ENCODE measurements around the gene BIRC7. TPM values are rescaled to one million over a fixed set of nuclear protein-coding genes. Genes with fewer than 3 reads are reported as not detected.
"Not testable (repeated sequence)": the region's sequence is repeated elsewhere in the genome, so short reads cannot be mapped to it uniquely, and the experiment has no call there.

Gene BIRC7
- total RNA-seq, 1 donor from 2014 or later = not detected

DNA sequence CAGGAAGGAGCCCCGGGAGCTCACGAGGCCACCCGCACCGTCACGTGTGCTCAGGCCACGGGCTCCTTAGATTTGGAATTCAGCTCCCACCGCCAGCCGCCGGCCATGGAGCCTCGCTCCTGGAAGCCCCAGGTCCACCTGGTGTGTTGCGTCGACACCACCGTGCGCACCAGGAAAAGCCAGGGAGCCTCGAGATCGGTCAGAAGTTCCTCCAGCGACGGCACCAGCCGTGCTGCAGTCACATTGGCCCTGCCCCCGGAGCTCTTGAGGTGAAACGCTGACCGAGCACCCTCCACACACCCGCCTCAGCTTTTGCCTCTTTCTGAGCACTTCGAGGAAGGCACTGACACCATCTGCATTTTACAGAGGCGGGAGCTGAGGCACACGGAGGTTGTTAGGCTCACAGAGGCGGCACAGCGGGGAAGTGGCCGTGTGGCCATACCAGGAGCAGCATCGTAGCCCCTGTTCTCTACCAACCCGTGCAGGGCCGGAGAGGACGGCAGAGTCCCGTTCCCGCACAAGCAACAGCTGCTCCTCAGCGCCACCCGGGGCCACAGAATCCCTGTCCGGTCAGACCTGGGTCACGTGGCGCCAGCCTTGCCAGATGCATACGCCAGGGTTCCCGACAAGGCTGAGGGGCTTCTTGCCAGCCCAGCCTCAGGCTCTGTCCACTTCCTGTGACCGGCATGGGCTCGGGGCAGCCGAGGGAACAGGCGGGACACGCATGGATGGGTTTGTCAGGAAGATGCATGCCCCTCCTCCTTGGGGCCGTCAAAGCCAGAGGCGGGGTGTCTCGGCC lies 11.0 kb downstream of the BIRC7 start:
- peak in 1 of 2 donors; percentile 5 for DNase-seq (ENCODE audit: low read depth in 2 of 2)

DNA sequence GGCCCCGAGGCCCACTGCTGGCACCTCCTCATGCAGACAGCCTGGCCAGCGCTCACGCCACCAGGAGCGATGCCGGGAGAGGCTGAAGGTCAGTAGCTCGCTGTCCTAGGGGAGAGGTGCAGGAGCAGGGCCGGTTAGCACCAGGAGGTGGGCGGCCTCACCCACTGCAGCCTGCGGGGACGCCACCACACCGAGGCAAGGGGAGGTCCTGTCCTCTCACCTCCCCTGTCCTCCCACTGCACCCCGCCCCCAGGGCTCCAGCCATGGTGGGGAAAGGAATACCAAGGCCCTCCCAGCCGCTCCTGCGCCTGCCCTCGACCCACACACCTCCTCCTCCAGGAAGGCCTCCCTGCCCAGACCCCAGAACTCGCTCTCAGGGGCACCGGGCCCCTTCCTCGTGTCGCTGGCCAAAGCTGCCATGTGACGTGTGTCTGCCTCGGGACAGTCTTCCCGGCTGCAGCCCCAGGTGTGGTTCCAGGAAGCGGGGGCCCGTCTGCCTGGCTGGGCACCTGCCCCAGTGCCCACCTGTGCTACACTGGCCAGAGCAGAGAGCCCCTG lies 12.0 kb downstream of the BIRC7 start:
- no peak for DNase-seq (ENCODE audit: low read depth in 2 of 2)

DNA sequence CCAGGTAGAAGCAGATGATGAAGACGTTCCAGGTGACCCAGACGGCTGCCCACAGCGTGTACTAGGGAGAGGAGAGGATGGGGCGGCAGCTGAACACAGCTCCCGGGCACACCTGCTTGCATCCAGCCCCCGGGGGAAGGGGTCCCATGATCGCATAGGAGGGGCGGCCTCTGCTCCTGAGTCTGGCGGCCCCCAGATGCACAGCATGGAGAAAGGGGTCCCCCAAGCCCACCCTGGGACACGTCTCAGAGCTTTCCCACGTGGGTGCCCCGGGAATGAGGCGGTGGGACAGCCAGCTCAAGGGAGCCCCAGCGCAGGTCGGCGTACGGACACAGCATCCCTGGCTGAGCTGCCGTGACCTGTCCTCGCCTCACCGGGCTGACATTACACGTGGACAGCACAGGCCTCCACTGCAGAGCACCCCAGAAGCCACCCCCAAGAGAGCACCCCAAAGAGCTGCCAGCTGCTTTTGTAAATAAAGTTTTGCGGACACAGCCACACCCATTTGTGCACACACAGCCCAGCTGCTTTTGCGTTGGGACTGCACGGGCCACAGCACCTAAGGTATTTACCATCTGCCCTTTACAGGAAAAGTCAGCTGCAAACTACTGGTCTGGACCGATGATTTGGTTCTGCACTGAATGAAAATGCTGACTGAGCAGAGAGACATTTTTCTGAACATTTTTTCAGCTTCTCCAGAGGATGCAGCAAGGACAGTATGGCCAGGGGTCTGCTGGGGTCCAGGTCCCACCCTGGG lies 13.3 kb downstream of the BIRC7 start:
- no peak for DNase-seq (ENCODE audit: low read depth in 2 of 2)

DNA sequence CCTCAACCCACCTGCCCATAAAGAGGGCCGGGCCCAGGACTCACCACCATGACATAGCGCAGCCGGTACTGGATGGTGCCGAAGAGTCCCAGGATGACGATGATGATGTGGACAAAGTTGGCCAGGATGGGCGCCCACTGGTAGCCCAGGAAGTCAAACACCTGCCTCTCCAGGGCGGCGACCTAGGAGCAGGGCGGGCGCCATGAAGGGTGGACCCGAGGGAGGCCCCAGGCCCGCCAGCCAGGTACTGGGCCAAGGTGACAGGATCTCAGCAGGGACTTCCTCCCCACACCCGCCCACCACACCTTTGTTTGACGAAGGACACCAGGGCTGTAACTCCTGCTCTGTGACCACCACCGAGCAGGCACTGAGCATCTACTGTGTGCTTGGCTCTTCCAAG lies 14.2 kb downstream of the BIRC7 start:
- no peak for DNase-seq (ENCODE audit: low read depth in 2 of 2)

DNA sequence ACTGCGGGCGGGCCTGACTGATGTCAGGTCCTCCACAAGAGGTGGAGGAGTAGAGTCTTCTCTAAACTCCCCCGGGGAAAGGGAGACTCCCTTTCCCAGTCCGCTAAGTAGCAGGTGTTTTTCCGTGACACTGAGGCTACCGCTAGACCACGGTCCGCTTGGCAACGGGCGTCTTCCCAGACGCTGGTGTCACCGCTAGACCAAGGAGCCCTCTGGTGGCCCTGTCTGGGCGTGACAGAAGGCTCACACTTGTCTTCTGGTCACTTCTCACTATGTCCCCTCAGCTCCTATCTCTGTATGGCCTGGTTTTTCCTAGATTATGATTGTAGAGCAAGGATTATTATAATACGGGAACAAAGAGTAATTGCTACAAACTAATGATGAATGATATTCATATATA lies 15.6 kb downstream of the BIRC7 start:
- not testable (repeated sequence) for DNase-seq (ENCODE audit: low read depth in 2 of 2)

DNA sequence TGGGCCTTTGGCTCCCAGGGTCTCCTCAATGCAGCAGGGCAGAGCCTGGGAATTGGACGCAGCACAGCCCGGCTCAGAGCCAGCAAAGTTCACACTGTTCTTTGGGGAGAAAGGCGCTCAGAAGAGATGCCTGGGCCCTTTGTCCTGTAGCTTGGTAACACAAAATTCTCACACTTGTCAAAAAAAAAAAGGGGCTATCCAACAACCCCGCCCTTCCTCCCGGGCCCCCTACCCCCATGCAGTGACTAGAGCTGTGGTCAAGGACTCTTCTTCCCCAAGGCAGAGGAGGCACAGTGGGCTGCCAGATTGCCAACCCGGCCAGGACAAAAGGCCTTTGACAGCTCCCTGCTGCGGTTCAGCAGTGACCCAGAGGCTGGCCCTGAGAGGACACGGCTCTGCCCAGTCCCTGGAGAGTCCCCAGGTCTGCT lies 16.6 kb downstream of the BIRC7 start:
- no peak for DNase-seq (ENCODE audit: low read depth in 2 of 2)

DNA sequence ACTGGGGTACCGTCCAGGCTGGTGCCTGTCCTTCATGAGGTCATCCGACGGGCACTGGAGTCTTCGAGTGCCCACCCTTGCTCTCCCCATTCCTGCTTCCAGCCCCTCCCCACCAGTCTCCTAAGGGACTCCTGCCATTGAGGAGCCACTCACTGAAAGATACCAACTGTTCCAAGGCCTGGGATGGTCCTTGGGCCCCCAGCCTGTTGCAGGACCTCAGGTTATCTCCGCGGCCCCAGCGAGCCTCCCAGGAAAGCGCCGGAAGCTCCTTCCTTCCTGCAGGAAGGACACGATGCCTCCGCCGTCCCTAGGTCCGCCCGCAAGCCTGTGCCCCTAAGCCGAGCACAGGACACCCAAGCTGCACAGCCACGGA lies 17.3 kb downstream of the BIRC7 start:
- no peak for DNase-seq (ENCODE audit: low read depth in 2 of 2)

DNA sequence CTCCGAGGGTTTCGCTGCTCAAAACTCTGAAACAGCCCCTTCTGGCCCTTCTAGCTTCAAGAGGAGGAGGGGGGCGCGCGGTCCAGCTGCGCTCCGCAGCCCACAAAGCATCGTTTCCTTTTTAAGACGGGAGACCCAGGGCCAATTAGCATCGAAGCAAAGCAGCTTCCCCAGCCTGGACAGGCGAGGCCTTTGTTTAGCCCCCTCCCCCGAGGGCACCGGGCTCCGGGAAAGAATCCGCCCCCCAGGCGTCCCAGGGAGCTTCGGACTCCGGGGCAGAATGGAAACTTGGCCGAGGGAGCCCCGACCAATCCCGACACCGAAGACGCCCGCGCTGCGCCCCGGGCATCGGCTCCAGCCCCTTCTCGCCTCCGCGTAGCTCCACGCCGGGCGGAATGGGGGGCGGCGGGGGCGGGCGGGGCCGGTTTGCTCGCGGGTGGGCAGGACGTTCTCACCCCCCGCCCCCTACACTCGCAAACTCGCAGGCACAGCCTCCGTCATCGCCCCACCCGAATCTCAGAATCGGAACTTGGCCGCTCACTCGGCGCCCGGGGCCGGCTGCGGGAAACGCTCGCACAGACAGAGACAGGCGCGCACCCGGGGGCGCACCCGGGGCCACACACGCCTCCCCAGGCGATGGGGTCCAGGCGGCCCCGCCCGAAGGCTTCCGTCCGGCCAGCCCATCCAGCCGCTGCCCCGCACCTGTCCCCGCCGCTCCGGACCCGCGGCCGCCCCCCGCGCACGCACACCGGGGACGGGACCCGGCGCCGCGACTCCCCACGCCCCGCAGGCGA lies 17.9 kb downstream of the BIRC7 start:
- no peak for DNase-seq (ENCODE audit: low read depth in 2 of 2)

DNA sequence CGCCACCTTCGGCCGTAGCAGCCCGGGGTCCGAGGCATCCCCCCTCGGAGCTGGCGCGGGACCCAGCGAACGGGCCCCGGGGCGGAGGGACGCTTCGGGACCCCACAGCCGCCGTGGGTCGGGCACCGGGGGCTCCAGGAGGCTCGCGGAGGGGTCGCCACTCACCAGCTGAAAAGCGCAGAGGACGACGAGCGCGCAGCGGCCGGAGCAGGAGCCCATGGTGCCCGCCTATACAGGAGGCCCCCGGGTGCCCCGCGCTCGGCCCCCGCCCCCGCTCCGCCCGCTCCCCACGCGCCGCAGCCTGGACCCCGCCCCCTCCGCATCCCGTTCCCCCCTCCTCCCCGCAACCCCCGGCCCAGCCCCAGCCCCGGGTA lies 18.5 kb downstream of the BIRC7 start, which contains the start of gene NKAIN4:
NKAIN4 (minus strand) TSS at position 232 of the 374 bp plus-strand sequence; CDS start at position 219, 13 bp downstream.
- DNase-seq (ENCODE audit: low read depth in 2 of 2) = no peak

DNA sequence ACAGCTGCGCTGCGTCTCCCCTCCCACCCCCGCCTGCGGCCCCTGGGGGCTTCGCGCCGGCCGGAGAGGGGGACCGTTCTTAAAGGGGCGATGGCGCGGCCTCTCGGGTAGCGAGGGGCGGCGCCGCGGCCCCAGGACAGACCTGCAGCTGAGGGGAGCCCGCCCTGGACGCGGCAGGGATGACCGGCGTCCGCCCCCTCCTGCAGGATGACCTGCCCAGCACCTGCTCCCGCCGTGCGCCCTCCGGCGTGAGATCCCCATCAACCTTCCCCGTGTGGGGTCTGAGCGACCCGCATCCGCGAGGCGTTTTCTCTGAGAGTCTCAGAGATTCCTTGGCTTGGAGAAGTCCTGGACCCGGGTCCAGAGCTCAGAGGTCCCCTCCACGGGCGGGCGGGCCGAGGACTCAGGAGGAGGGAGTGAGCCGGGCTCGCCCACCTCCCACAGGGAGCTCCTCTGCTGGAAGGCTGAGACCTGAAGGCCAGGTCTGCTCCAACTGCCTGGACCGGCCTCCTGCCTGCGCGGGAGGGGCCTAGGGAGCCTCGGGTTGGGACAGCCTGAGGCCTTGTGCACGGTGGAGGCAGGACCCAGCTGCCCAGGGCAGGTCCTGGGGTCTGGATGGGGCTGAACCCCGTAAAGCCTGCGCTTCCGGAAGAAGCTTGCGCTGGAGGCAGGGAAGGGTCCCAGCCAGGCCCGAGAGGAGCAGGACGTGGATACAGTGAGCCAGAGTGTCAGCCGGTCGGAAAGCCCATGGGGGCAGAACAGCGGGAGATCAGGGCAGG lies 19.1 kb downstream of the BIRC7 start:
- DNase-seq (ENCODE audit: low read depth in 2 of 2) = no peak

DNA sequence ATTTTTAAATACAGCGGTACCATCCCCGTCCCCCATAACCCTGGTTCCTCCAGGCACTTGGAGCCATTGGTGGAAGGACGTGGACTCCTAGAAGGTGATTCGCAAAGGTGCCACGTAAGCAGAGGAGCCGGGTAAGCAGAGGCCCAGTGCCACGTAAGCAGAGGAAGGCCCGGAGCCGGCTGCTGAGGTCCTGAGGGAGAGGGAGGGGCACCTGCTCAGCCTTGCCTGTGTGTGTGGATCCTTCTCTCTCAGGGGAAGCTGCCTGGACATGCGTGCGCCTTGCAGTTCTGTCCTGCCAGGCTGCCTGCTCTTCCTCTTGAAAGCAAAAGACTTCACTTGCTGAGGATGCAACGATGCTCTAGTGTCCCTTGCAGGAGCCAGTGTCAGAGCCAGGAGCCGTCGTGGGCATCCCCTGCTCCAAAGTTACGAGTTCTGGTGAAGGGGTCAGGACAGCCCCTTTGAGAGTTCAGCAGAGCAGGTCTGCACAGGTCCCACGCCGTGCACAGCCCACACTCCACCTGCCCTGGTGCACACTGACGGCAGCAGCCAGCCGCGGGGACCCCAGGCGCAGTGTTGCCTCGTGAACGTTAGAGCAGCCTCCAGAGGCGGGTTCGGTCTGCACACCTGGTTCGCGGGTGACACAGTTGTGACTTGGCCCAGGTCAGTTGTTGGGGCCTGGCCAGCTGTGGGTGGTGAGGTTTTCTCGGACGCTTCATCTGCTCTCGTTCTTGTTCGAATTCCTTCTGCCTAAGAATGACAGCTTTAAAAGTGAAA lies 20.4 kb downstream of the BIRC7 start:
- no peak for DNase-seq (ENCODE audit: low read depth in 2 of 2)

DNA sequence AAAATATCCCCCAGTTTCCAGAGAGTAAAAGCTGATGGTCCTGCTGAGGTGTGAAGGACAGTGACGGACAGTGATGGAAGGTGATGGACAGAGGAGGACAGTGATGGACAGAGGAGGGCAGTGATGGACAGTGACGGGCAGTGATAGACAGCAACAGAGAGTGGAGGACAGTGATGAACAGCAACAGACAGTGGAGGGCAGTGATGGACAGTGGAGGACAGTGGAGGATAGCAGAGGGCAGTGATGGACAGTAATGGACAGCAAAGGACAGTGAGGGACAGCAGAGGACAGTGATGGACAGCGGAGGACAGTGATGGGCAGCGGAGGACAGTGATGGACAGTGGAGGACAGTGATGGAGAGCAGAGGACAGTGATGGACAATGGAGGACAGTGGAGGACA lies 21.2 kb downstream of the BIRC7 start:
- DNase-seq (ENCODE audit: low read depth in 2 of 2) = no peak

DNA sequence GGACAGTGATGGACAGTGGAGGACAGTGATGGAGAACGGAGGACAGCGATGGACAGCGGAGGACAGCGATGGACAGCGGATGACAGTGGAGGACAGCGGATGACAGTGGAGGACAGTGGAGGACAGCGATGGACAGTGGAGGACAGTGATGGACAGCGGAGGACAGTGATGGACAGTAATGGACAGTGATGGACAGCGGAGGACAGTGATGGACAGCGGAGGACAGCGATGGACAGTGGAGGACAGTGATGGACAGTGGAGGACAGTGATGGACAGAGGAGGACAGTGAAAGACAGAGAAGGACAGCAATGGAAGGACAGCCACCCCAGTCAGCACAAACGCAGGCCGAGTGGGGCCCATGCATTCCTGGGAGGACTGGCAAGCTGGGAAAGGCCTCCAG lies 21.9 kb downstream of the BIRC7 start:
- no peak for DNase-seq (ENCODE audit: low read depth in 2 of 2)

DNA sequence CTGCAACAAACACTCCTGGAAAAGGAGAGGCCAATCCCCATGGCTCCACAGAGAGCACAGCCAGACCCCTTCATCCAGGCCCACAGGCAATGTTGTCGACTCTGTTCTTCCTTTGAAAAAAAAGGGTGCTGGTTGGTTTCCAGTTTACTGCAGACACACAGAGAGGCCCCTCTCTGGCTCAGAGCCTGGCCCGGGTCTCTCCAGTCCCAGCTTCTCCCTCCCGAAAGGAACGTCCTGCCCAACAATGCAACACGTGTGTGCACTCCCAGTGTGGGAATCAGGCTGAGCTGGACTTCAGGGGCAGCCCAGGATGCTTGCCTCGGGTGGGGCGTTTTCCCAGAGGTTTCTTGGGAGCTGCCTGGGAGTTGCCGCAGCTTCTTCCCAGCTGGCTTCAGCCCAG lies 23.1 kb downstream of the BIRC7 start:
- no peak for DNase-seq (ENCODE audit: low read depth in 2 of 2)

DNA sequence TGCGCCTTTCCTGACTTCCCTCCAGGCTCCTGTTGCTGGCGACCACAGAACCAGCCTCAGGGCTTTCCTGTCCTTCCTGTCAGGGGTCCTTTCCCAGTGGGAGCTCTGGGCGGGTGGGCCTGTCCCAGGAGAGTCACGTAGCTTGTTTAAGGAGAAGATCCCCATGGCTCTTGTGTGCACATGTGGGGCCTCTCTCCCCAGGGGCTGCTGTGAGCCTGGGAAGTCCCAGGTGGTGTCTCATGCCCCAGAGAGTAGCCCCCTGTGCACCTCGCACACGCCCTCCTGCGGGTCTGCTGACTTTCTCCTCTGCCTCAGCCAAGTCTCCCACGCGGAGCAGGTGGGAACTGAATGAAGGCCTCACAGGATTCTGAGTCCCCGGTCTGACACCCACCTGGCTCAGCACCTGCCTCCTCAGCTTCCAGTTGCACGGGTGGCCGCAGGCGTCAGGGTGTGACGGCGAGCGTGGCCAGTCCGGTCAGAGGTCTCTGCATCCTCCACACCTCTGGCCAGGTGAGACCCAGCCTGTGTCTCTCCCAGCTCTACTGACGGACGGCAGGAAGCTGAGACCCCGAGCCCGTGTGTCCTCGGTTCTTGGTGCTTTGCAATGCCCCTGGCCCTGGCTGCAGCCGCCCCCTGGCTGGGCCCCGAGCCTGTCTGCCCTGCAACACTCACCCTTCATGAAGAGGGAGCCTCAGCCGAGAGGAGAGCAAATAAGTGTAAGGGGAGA lies 24.2 kb downstream of the BIRC7 start:
- DNase-seq (ENCODE audit: low read depth in 2 of 2) = no peak

DNA sequence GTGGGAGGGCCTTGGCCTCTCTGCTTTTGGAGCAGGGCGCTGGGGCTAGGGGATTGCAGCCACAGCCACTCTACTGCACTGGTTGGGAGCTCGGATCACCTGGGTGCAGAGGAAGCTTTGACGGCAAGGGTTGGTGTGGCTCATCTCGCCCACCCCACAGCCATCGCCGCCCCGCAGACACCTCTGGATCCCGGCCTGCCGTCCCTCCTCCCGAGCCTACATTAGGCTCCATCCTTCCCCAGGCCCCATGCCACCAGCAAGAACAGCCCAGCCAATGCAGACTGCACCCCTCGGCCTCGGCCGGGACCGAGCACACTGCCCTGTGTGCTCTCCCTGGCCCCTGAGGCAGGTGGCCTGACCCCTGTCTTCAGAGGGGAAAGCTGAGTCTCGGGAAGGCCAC lies 24.8 kb downstream of the BIRC7 start:
- no peak for DNase-seq (ENCODE audit: low read depth in 2 of 2)

DNA sequence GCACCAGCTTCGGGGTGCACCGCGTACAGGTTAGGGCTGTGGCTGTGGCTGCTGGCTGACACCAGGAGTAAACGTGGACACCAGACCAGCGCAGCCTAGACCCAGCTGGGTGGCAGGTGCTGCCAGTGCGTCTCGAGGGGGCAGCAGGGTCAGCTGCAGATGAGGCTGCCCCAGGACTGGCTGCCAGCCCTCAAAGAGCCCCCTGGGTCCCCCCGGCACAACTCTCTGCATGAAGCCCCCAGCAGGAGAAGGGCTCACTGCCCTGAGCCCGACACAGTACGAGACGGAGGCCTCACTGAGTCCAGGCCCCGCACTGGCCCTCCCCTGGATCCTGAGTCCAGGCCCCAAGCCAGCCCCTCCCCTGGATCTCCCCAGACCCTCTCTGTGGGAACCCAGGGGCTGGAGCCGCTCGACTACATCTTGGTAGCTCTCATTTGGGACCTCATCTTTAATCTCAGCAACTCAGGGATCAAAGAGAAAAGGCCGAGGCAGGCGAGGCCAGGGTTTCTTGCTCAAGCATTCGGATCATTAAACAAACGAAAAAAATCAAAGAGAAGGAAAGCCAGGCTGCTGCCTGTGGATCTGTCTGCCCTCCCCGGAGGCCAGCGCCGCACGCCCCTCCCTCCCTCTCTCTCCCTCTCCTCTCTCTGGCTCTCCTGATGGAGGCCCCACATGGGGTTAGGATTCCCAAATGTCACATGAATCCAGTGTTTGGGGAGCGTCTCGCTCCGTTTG lies 25.5 kb downstream of the BIRC7 start:
- no peak for DNase-seq (ENCODE audit: low read depth in 2 of 2)

DNA sequence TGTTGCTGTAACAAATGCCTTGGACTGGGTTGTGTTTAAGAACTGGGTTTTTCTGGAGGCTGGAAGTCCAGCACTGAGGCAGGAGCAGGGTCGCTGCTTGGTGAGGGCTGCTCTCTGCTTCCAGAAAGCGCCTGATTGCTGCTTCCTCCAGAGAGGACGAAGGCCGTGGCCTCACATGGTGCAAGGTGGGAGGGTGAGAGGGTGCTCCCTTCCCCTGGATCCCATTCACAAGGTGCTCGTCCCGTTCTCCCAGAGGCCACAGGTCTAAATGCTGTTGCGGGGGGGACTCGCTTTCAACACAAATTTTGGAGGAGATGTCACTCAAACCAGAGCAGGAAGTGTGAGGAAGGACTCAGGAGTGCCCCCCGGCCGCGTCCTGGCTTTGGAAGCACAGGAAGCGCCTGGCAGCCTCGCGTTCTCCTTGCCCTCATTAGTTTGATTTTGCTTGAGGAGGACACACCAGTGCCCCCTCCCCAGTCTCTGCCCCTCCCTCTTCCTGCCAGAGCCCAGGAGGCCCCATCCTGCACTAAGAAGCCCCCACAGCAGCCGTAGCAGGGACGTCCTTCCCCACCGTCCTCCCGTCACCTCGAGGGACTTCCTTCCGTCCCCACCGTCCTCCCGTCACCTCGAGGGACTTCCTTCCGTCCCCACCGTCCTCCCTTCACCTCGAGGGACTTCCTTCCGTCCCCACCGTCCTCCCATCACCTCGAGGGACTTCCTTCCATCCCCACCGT lies 26.3 kb downstream of the BIRC7 start:
- DNase-seq (ENCODE audit: low read depth in 2 of 2) = no peak
